Transverse colon (tissue), 4 donors: ENCODE results near the gene MAP2K5.

Experiments used
- POLR2A ChIP-seq: fragments of 450-650 bp; IDR thresholded peaks from one replicate; pipeline ENCODE4 v1.6.1; 2016; ENCODE audit warnings: antibody characterized with exemption, mild to moderate bottlenecking, moderate library complexity
- POLR2AphosphoS5 ChIP-seq, 3 donors: sonication (generic); formaldehyde crosslinking; IDR thresholded peaks; one replicate each; pipeline ENCODE4 v1.6.1; 2016; ENCODE audit warnings: antibody characterized with exemption in 3 of 3
- TF ChIP-seq, protein P1 (sequence below), 5 experiments: fragments of 200-600 bp in 3 of 5; fragments of 450-650 bp in 2 of 5; sonication (generic) in 3 of 5; IDR thresholded peaks; 1 replicate in 2 of 5; 2 replicates in 3 of 5; pipeline ENCODE4 v1.5.1; 2016 to 2017; ENCODE audit warnings: antibody characterized with exemption in 5 of 5, inconsistent platforms in 3 of 5, mild to moderate bottlenecking in 2 of 5, moderate library complexity in 1 of 5

GRCh38 chr15:67707520-67708283, 165.2 kb downstream of the MAP2K5 start:
- TF ChIP-seq, protein P1, sequence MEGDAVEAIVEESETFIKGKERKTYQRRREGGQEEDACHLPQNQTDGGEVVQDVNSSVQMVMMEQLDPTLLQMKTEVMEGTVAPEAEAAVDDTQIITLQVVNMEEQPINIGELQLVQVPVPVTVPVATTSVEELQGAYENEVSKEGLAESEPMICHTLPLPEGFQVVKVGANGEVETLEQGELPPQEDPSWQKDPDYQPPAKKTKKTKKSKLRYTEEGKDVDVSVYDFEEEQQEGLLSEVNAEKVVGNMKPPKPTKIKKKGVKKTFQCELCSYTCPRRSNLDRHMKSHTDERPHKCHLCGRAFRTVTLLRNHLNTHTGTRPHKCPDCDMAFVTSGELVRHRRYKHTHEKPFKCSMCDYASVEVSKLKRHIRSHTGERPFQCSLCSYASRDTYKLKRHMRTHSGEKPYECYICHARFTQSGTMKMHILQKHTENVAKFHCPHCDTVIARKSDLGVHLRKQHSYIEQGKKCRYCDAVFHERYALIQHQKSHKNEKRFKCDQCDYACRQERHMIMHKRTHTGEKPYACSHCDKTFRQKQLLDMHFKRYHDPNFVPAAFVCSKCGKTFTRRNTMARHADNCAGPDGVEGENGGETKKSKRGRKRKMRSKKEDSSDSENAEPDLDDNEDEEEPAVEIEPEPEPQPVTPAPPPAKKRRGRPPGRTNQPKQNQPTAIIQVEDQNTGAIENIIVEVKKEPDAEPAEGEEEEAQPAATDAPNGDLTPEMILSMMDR (IDR thresholded peaks at IDR 0.05) = no peak
- TF ChIP-seq POLR2AphosphoS5 (IDR thresholded peaks at IDR 0.05) (no peak), POLR2A (no peak)
